ENCODE data around the gene KIF18A.

- no peak for TF ChIP-seq CTCF (IDR thresholded peaks at IDR 0.05; ENCODE audit: low read length)
- TF ChIP-seq EZH2 (optimal IDR thresholded peaks at IDR 0.05; ENCODE audit: low read depth, low read length) = no peak
- TF ChIP-seq EZH2phosphoT487 (IDR thresholded peaks at IDR 0.05; ENCODE audit: low read length) = no peak
These were observed 110.6 kb downstream of the KIF18A start for GRCh38 chr11:27997344-27997743.

Measured in MM.1S (cell line).